ENCODE measurements around the gene ZSCAN12. TPM values are rescaled to one million over a fixed set of nuclear protein-coding genes. Genes with fewer than 3 reads are reported as not detected.
"Not testable (repeated sequence)": the region's sequence is repeated elsewhere in the genome, so short reads cannot be mapped to it uniquely, and the experiment has no call there.

Gene ZSCAN12
- total and polyA plus RNA-seq, 5 experiments from 2014 or later = 1.8 to 11.5 (median 3.8) TPM

DNA sequence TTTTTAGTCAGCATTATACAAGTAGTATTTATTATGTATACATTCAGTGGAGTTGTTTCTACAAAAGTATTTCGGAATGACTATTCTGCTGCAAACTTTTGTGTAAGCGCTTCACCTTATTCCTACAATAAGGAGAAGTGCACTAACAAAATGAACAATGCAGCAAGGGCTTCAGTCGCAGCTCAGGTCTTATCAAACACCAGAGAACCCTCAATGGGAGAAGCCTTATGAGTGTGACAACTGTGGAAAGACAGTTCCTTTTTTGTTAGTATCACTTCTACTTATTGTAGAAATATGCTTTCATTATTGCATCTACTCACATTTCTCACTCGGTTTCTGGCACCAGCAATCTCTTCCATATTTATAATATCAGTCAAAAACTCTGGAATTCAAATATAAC, 31.0 kb downstream of the ZSCAN12 start:
- peaks cover 0 to 45% (median 17%) of the 10 kb centered on the region in 3 donors for H3K36me3 Mint-ChIP-seq
- no peak for ATAC-seq
- peaks cover 0 to 5% (median 0%) of the 10 kb centered on the region in 4 donors for H3K4me1 Mint-ChIP-seq
- H3K27me3 Mint-ChIP-seq = no peaks in the 10 kb centered on the region
- H3K27ac Mint-ChIP-seq = peak overlapping the region in 1 of 10 donors; percentile 43
- DNase-seq = no peak
- POLR2A ChIA-PET = no interaction called here
- no peak overlapping the region for H3K4me3 Mint-ChIP-seq
- H3K9me3 Mint-ChIP-seq = no peaks in the 10 kb centered on the region

DNA sequence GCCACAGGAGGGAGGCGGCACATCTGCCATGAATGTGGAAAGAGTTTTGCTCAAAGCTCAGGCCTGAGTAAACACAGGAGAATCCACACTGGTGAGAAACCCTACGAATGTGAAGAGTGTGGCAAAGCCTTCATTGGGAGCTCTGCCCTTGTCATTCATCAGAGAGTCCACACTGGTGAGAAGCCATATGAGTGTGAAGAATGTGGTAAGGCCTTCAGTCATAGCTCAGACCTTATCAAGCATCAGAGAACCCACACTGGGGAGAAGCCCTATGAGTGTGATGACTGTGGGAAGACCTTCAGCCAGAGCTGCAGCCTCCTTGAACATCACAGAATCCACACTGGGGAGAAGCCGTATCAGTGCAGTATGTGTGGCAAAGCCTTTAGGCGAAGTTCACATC, 34.0 kb downstream of the ZSCAN12 start:
- Mint-ChIP-seq H3K36me3 (peaks cover 0 to 62% (median 23%) of the 10 kb centered on the region in 3 donors), H3K27ac (peak overlapping the region in 3 of 10 donors; percentile 30 to 59 (median 50))
- H3K4me1 Mint-ChIP-seq, ATAC-seq, DNase-seq, H3K4me3 Mint-ChIP-seq, POLR2A ChIA-PET, H3K9me3 Mint-ChIP-seq, H3K27me3 Mint-ChIP-seq: not testable (repeated sequence)

DNA sequence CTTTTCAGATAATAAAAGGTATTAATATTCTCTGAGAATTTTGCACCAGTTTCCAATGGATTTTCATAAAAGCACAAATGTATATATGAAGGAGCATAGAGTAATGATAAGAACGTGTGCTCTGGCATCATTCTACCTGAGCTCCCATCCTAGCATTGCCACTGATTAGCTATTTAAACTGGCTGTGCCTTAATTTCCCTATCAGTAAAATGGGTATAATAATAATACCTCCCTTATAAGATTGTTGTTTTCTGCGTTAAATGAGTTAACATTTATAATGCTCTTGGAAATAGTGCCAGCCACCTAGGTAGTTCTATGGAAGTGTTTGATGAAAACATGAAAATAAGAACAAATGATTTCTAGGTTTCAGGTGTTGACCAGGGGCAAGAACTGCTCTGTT, 38.6 kb downstream of the ZSCAN12 start:
- DNase-seq = no peak
- H3K4me1 Mint-ChIP-seq = peaks cover 1 to 9% (median 6%) of the 10 kb centered on the region in 4 donors
- H3K36me3 Mint-ChIP-seq = peaks cover 0 to 50% (median 20%) of the 10 kb centered on the region in 3 donors
- H3K4me3 Mint-ChIP-seq = no peak overlapping the region
- H3K27ac Mint-ChIP-seq = no peak overlapping the region
- no peak for ATAC-seq
- H3K27me3 Mint-ChIP-seq = no peaks in the 10 kb centered on the region
- H3K9me3 Mint-ChIP-seq = no peaks in the 10 kb centered on the region
- POLR2A ChIA-PET = no interaction called here

GRCh38 chr6:28359562-28359961, 40.0 kb downstream of the ZSCAN12 start:
- ATAC-seq, DNase-seq, H3K27ac Mint-ChIP-seq, H3K9me3 Mint-ChIP-seq, H3K4me3 Mint-ChIP-seq, H3K27me3 Mint-ChIP-seq: not testable (repeated sequence)
- Mint-ChIP-seq H3K4me1 (peaks cover 6 to 18% (median 16%) of the 10 kb centered on the region in 4 donors), H3K36me3 (peaks cover 0 to 36% (median 14%) of the 10 kb centered on the region in 3 donors)
- POLR2A ChIA-PET = interaction anchor here (1.2 kb wide), 1 partner anchor 218 kb away, joined by 3 read pairs; the partner anchor contains the start of gene ZKSCAN8

GRCh38 chr6:28357036-28357435, 42.5 kb downstream of the ZSCAN12 start:
- Mint-ChIP-seq H3K27me3 (no peaks in the 10 kb centered on the region), H3K9me3 (no peaks in the 10 kb centered on the region), H3K4me1 (peaks cover 8 to 34% (median 26%) of the 10 kb centered on the region in 4 donors), H3K36me3 (peaks cover 0 to 19% (median 4%) of the 10 kb centered on the region in 3 donors), H3K4me3 (no peak overlapping the region), H3K27ac (no peak overlapping the region)
- DNase-seq (no peak), ATAC-seq (no peak)
- POLR2A ChIA-PET = interaction anchor here (3.1 kb wide), 1 partner anchor 90 kb away, joined by 11 read pairs; the partner anchor contains the start of gene ZSCAN26

GRCh38 chr6:28356666-28357020, 42.9 kb downstream of the ZSCAN12 start:
- H3K9me3 Mint-ChIP-seq = no peaks in the 10 kb centered on the region
- no peaks in the 10 kb centered on the region for H3K27me3 Mint-ChIP-seq
- H3K4me3 Mint-ChIP-seq = peak overlapping the region in 1 of 10 donors; percentile 83
- no peak for ATAC-seq
- peak overlapping the region in 1 of 10 donors; percentile 89 for H3K27ac Mint-ChIP-seq
- peaks cover 8 to 37% (median 29%) of the 10 kb centered on the region in 4 donors for H3K4me1 Mint-ChIP-seq
- POLR2A ChIA-PET = interaction anchor here (0.8 to 3.1 kb wide), 6 partner anchors 21 to 252 kb away, joined by 3 to 11 read pairs (median 4); partner anchors contain the start of genes ZKSCAN8, ZSCAN16, ZSCAN26 and ZSCAN31
- H3K36me3 Mint-ChIP-seq = peaks cover 0 to 15% (median 4%) of the 10 kb centered on the region in 3 donors
- no peak for DNase-seq

- peak; percentile 85 to 92 for ATAC-seq
Measured at GRCh38 chr6:28355743-28356665, 43.5 kb downstream of the ZSCAN12 start.

DNA sequence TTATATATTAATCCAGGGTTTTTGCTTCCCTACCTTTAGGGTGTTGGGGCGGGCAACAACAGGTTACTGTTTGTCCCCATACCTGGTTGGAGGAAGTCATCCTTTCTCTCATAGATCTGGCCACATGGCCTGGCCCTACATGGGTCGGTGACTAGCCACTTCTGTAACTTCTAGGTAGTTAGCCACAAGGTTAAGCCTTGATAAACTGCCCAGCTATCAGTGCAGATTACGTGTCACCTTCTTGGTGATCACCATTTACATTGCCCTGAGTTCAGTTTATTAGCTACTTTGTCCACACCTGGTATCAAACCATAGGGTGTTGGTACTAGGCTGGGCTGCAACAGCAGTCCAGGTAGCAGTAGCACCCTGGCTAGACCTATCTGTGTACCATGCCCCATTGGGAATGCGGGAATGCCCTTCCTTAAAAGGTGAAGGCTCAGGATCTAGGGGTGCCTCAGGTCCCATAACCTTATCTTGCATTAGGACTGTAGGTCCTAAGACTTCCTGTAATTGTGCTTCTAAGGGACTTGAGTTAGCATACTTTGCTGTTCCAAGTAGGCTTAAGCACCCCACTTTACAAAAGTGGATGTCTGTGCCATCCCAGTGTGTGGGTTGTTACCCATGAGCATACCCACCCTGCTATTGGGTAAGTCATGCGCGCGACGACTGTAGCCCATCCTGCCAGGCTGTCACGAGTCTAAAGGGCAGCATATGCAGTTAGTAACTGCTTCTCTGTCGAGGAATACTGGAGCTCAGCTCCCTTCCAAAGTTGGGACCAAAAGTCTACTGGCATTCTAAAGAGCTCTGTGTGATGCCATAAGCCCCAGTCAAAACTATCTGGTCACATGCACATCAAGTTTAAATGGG, 44.6 kb downstream of the ZSCAN12 start:
- no peak for ATAC-seq
- H3K9me3 Mint-ChIP-seq = no peaks in the 10 kb centered on the region
- H3K27me3 Mint-ChIP-seq = no peaks in the 10 kb centered on the region
- peaks cover 0 to 7% (median 0%) of the 10 kb centered on the region in 3 donors for H3K36me3 Mint-ChIP-seq
- peaks cover 17 to 55% (median 46%) of the 10 kb centered on the region in 4 donors for H3K4me1 Mint-ChIP-seq
- POLR2A ChIA-PET = interaction anchor here (0.9 to 3.1 kb wide), 5 partner anchors 19 to 250 kb away, joined by 3 to 11 read pairs (median 3); partner anchors contain the start of genes ZSCAN16, ZSCAN26 and ZSCAN31
- DNase-seq = no peak
- H3K4me3 Mint-ChIP-seq = peak overlapping the region in 9 of 10 donors; percentile 83 to 95 (median 91)
- peak overlapping the region in 4 of 10 donors; percentile 40 to 79 (median 61) for H3K27ac Mint-ChIP-seq

More at GRCh38 chr6:28355743-28356665, 43.5 kb downstream of the ZSCAN12 start:
- peak; percentile 25 to 78 (median 62) for DNase-seq
- H3K27me3 Mint-ChIP-seq = no peaks in the 10 kb centered on the region
- no peaks in the 10 kb centered on the region for H3K9me3 Mint-ChIP-seq
- peaks cover 0 to 11% (median 0%) of the 10 kb centered on the region in 3 donors for H3K36me3 Mint-ChIP-seq
- POLR2A ChIA-PET = interaction anchor here (0.8 to 3.1 kb wide), 7 partner anchors 21 to 251 kb away, joined by 3 to 11 read pairs (median 4); partner anchors contain the start of genes ZKSCAN8, ZSCAN16, ZSCAN26 and ZSCAN31
- peak overlapping the region; percentile 83 to 95 (median 91) for H3K4me3 Mint-ChIP-seq
- H3K4me1 Mint-ChIP-seq = peaks cover 12 to 44% (median 35%) of the 10 kb centered on the region in 4 donors
- H3K27ac Mint-ChIP-seq = peak overlapping the region; percentile 29 to 90 (median 75)

DNA sequence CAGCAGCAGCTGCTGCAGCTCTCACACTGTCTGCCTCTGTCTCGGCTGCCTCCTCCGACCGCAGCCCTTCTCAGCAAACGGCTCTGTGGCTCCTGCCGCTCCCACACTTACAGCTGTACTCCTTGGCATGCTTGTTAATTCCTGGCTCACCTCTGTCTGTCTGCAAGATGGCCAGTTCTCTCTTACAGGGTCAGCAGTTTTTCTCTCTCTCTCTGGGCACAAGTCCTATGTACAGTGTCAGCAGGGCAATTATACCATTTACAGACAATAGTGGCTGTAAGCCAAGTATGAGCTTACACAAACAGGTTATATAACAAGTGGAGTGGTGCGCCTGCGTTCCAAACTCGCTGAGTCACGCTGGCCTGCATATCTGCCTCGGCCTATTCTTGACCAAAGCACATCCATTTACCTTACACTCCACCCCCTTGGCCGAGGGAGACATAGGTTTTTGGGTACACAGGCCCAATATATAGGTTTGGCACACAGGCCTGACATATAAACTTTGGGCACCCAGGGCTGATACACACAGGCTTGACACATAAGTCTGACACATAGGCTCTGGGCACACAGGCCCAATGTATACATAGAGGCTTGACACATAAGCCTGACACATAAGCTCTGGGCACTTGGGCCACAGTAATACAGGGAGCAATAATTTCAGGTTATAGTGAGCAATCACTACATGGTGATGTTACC, 45.4 kb downstream of the ZSCAN12 start:
- DNase-seq (no peak), ATAC-seq (no peak)
- peaks cover 0 to 1% (median 0%) of the 10 kb centered on the region in 5 donors for H3K27me3 Mint-ChIP-seq
- H3K4me3 Mint-ChIP-seq = no peak overlapping the region
- POLR2A ChIA-PET = interaction anchor here (1.0 to 3.1 kb wide), 2 partner anchors 87 to 103 kb away, joined by 3 to 11 read pairs; partner anchors contain the start of gene ZSCAN26
- H3K4me1 Mint-ChIP-seq = peaks cover 22 to 62% (median 51%) of the 10 kb centered on the region in 4 donors
- H3K27ac Mint-ChIP-seq = peak overlapping the region in 2 of 10 donors; percentile 38 to 56
- no peaks in the 10 kb centered on the region for H3K36me3 Mint-ChIP-seq
- no peaks in the 10 kb centered on the region for H3K9me3 Mint-ChIP-seq

DNA sequence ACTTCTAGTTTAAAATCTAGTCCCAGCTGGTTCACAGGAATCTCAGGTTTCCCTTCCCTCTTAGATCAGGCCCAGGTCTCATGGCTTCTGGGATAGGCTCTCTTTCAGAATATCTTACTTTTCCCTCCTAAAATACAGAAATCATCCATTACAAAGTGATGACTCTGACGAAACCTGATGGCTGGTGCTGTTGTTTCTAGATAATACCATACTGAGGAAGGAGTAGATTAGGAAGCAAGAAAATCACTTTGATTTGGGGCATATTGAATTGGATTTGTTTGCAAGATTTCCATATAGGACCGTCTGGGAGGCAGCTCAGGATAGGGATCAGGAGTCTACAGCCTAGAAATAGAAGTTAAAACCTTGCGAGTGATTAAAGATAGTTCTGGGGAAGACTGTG, 46.2 kb downstream of the ZSCAN12 start:
- POLR2A ChIA-PET = interaction anchor here (1.0 kb wide), 1 partner anchor 102 kb away, joined by 3 read pairs; no protein-coding TSS in a partner anchor
- Mint-ChIP-seq H3K4me1 (peaks cover 22 to 62% (median 51%) of the 10 kb centered on the region in 4 donors), H3K27me3 (peaks cover 0 to 1% (median under 1%) of the 10 kb centered on the region in 5 donors), H3K36me3 (no peaks in the 10 kb centered on the region), H3K9me3 (no peaks in the 10 kb centered on the region), H3K27ac (peak overlapping the region in 4 of 10 donors; percentile 7 to 57 (median 28)), H3K4me3 (no peak overlapping the region)
- ATAC-seq = no peak
- DNase-seq = no peak

- peaks cover 22 to 59% (median 49%) of the 10 kb centered on the region in 4 donors for H3K4me1 Mint-ChIP-seq
- DNase-seq (no peak), ATAC-seq (no peak)
- H3K36me3 Mint-ChIP-seq = no peaks in the 10 kb centered on the region
- no peaks in the 10 kb centered on the region for H3K9me3 Mint-ChIP-seq
- POLR2A ChIA-PET = interaction anchor here (0.6 kb wide), 1 partner anchor 878 kb away, joined by 3 read pairs; no protein-coding TSS in a partner anchor
- peak overlapping the region in 9 of 10 donors; percentile 54 to 100 (median 99) for H3K4me3 Mint-ChIP-seq
- peaks cover 2 to 17% (median 7%) of the 10 kb centered on the region in 5 donors for H3K27me3 Mint-ChIP-seq
- H3K27ac Mint-ChIP-seq = peak overlapping the region in 6 of 10 donors; percentile 10 to 91 (median 46)
Measured at GRCh38 chr6:28351493-28351925, 48.0 kb downstream of the ZSCAN12 start.

All from naive thymus-derived CD8-positive, alpha-beta T cell (primary cell).